Activated T-helper 1 cell treated with anti-CD3 and anti-CD28 coated beads, Interleukin-12 subunit alpha, Interleukin-12 subunit beta, Interleukin-2, Interleukin-4 antibody, amounts not matched to agents 30 ng/mL and 10 ng/mL and 1 ng/mL, durations not matched to agents 14 hours and 24 hours and 36 hours (primary cell): Measurements from ENCODE around the gene BPI. TPM values are rescaled to one million over a fixed set of nuclear protein-coding genes. Genes with fewer than 3 reads are reported as not detected.
"Not testable (repeated sequence)": the region's sequence is repeated elsewhere in the genome, so short reads cannot be mapped to it uniquely, and the experiment has no call there.

Experiments used
- DNase-seq: peaks from one replicate; pipeline ENCODE4 v3.0.0; 2021; ENCODE audit warnings: low spot score
- H3K27ac Mint-ChIP-seq: one replicate; pipeline ENCODE4 v1.8.0; 2021; ENCODE audit warnings: mild to moderate bottlenecking, mixed read lengths
- H3K27me3 Mint-ChIP-seq: one replicate; pipeline ENCODE4 v1.8.0; 2022; ENCODE audit warnings: mild to moderate bottlenecking, moderate library complexity, mixed read lengths; ENCODE audit not compliant: insufficient read depth
- H3K36me3 Mint-ChIP-seq: one replicate; pipeline ENCODE4 v1.8.0; 2021; ENCODE audit warnings: low read depth, mixed read lengths
- H3K4me1 Mint-ChIP-seq: one replicate; pipeline ENCODE4 v1.8.0; 2021; ENCODE audit warnings: low read depth, mixed read lengths
- H3K4me3 Mint-ChIP-seq: one replicate; pipeline ENCODE4 v1.8.0; 2021; ENCODE audit warnings: mild to moderate bottlenecking, moderate library complexity, mixed read lengths
- H3K9me3 Mint-ChIP-seq: one replicate; pipeline ENCODE4 v1.8.0; 2021; ENCODE audit warnings: mixed read lengths
- intact Hi-C: fragments of 100-400 bp; cut with micrococcal nuclease; formaldehyde crosslinking; loops from one replicate; pipeline ENCODE4 v1.15.1; 2024
- total RNA-seq: library from RNA; stranded (reverse); gene quantifications from 2 replicates; pipeline ENCODE4 v1.2.3, GENCODE V29; 2022

BPI gene
- total RNA-seq, 1 donor from 2014 or later, result not detected

- no peak for DNase-seq
- H3K9me3 Mint-ChIP-seq, result no peaks in the 10 kb centered on the region
- no peak overlapping the region for H3K27ac Mint-ChIP-seq
- peaks cover 4% of the 10 kb centered on the region for H3K27me3 Mint-ChIP-seq
- intact Hi-C loops, result no loop called here
- no peaks in the 10 kb centered on the region for H3K4me1 Mint-ChIP-seq
- no peaks in the 10 kb centered on the region for H3K36me3 Mint-ChIP-seq
- no peak overlapping the region for H3K4me3 Mint-ChIP-seq
These were observed 34.9 kb upstream of the BPI start for GRCh38 chr20:38269040-38269439.

DNA sequence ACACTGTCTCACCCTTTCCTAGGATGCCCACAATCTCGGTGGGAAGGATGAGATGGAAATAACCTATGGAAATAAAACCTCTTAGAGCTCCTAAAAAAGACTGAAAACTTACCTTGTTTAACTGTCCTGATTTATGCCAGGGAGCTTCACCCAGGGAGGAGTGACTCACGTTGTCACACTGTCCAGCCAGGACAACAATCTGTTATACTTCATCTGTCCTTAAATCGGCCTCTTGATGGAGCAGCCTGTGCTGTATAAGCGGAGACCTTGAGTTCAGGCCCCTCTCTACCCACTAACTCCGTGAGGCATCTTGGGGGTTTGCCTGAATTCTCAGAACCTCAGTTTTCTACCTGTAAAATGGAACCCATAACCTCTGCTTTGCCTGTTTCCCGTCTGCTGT is 34.2 kb upstream of the BPI start:
- H3K27ac Mint-ChIP-seq, result no peak overlapping the region
- no peaks in the 10 kb centered on the region for H3K4me1 Mint-ChIP-seq
- H3K27me3 Mint-ChIP-seq, result peaks cover 4% of the 10 kb centered on the region
- intact Hi-C loops, result no loop called here
- DNase-seq, result no peak
- H3K9me3 Mint-ChIP-seq, result no peaks in the 10 kb centered on the region
- no peaks in the 10 kb centered on the region for H3K36me3 Mint-ChIP-seq
- no peak overlapping the region for H3K4me3 Mint-ChIP-seq

DNA sequence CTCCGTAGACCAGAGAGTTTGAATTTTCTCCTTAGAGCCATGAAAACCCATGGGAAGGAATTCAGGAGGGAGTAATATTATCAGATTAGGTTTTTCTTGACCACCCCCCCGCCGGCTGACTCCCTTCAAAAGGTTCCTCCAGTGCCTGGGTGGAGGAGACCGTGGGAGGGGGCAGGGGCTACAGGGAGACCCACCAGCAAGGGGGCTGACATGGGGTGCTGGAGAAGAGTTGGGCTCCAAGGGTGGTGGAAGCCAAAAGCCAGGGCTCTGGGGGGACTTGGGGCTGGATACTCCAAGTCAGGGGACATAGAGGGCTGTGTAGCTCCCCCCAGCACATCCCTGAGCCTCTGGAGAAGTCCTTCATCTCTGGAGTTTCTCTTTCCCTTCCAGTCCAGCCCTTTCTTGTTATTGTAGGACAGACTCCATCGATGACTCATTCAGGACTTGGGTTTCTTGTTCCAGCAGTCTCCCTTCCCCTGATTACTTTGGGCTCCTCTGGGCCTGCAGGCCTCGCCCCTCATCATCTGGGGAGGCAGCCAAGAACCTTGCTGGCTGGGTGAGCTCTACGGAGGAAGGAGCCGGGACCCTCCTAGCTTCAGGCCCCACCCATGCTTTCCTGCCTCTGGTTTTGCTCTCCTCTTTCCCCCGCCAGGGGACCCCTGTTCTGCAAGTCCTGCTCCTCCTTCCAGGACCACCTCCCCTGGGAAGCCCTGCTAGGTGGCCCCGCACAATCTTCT is 32.9 kb upstream of the BPI start:
- H3K9me3 Mint-ChIP-seq, result no peaks in the 10 kb centered on the region
- H3K4me3 Mint-ChIP-seq, result no peak overlapping the region
- intact Hi-C loops, result no loop called here
- no peaks in the 10 kb centered on the region for H3K36me3 Mint-ChIP-seq
- H3K27me3 Mint-ChIP-seq, result peaks cover 8% of the 10 kb centered on the region
- no peaks in the 10 kb centered on the region for H3K4me1 Mint-ChIP-seq
- no peak for DNase-seq
- no peak overlapping the region for H3K27ac Mint-ChIP-seq

DNA sequence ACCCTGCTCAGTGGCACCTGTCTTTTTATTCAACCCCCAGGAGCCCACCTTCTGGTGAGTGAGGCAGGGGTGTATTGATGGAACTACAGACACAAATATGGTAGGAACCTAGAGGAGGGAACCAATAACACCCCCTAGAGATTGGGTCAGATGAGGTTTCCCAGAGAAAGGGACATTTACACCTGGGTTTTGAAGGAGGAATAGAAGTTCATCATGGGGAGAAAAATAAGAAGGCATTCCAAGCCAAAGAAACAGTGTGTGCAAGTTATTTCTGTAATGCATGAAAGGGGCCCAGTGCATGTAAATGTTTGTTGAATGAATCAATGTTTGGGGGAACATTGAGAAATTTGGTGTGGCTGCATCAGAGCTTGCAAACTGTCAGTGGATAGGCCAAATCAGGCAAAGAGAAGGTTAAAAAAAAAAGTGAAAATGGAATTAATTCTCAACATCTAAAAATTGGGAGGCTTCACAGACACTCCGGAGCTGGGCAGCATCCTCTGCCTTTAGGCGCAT is 32.3 kb upstream of the BPI start:
- H3K4me1 Mint-ChIP-seq, result no peaks in the 10 kb centered on the region
- peaks cover 7% of the 10 kb centered on the region for H3K27me3 Mint-ChIP-seq
- H3K9me3 Mint-ChIP-seq, result no peaks in the 10 kb centered on the region
- intact Hi-C loops, result no loop called here
- no peak for DNase-seq
- H3K36me3 Mint-ChIP-seq, result no peaks in the 10 kb centered on the region
- no peak overlapping the region for H3K4me3 Mint-ChIP-seq
- H3K27ac Mint-ChIP-seq, result no peak overlapping the region

DNA sequence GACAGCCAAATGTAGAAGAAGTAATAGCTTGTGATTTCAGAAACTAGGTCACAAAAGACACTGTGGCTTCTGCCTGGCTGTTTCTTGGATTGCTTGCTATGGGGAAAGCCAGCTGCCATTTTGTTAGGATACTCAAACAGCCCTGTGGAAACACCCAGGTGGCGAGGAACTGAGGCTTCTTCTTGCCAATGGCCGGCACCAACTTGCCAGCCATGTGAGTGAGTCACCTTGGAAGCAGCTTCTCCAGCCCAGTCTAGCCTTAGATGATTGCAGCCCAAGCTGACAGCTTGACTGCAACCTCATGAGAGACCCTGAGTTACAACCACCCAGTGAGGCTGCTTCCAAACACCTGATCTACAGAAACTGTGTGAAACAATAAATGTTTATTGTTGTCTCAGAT is 31.6 kb upstream of the BPI start:
- Mint-ChIP-seq H3K4me3 (no peak overlapping the region), H3K27ac (no peak overlapping the region), H3K36me3 (no peaks in the 10 kb centered on the region), H3K27me3 (peaks cover 6% of the 10 kb centered on the region), H3K4me1 (no peaks in the 10 kb centered on the region), H3K9me3 (no peaks in the 10 kb centered on the region)
- DNase-seq, result no peak
- intact Hi-C loops, result no loop called here

DNA sequence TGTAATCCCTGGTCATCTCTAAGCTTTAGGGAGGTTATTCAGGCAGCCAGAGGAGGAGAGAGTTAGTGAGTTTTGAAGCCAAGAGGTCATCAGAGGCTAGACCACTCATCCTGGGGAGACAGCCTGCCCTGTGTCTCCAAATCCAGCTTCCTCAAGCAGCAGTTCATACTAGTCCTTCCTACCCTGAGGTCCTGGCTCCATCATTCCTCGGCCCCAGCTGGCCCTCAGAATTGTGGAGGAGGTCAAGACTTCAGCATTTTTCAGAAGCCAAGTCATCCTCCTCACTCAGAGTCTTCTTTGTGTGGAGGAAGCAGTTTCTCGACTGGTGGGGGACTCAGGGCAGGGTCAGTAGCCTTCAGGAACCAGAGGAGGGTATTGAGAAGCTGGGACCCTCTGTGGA is 31.0 kb upstream of the BPI start:
- no peak for DNase-seq
- Mint-ChIP-seq H3K27me3 (peaks cover 6% of the 10 kb centered on the region), H3K4me3 (no peak overlapping the region), H3K9me3 (no peaks in the 10 kb centered on the region), H3K4me1 (no peaks in the 10 kb centered on the region), H3K36me3 (no peaks in the 10 kb centered on the region), H3K27ac (no peak overlapping the region)
- intact Hi-C loops, result no loop called here

DNA sequence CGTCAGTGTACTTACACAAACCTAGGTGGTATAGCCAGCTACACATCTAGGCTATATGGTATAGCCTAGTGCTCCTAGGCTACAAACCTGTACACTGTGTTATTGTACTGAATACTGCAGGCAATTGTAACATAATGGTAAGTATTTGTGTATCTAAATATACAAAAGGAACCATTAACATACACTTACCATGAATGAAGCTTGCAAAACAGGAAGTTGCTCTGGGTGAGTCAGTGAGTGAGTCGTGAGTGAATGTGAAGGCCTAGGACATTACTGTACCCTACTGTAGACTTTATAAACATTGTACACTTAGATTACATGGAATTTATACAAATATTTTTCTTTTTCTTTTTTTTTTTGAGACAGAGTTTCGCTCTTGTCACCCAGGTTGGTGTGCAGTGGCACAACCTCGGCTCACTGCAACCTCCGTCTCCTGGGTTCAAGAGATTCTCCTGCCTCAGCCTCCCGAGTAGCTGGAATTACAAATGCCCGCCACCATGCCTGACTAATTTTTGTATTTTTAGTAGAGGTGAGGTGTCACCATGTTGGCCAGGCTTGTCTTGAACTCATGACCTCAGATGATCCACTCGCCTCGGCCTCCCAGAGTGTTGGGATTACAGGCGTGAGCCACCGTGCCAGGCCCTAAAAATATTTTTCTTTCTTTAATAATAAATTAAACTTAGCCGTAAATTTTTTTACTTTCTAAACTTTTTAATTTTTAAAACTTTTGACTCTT is 28.0 kb upstream of the BPI start:
- no peak for DNase-seq
- Mint-ChIP-seq H3K27me3 (peaks cover 9% of the 10 kb centered on the region), H3K9me3 (no peaks in the 10 kb centered on the region), H3K4me3 (no peak overlapping the region), H3K36me3 (no peaks in the 10 kb centered on the region), H3K4me1 (no peaks in the 10 kb centered on the region), H3K27ac (no peak overlapping the region)
- intact Hi-C loops, result no loop called here

DNA sequence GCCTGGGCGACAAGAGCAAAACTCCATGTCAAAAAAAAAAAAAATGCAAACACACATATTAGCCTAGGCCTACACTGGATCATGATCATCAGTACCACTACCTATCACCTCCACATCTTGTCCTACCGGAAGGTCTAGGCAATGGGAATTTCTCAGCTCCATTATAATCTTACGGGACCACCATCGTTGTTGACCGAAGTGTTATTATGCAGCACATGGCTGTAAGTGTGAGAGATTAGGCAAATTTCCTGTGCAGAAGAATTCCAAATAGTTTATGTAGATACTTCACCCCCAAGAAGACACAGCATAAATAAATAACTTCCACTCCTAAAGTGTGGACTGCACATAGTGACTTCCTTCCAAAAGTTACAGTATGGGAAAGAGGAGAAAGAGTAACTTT is 26.7 kb upstream of the BPI start:
- Mint-ChIP-seq H3K27me3 (peaks cover 11% of the 10 kb centered on the region), H3K27ac (no peak overlapping the region), H3K4me3 (no peak overlapping the region), H3K4me1 (no peaks in the 10 kb centered on the region), H3K9me3 (no peaks in the 10 kb centered on the region), H3K36me3 (no peaks in the 10 kb centered on the region)
- intact Hi-C loops, result no loop called here
- no peak for DNase-seq

GRCh38 chr20:38277691-38278090 is 26.3 kb upstream of the BPI start:
- Mint-ChIP-seq H3K4me1 (no peaks in the 10 kb centered on the region), H3K36me3 (no peaks in the 10 kb centered on the region), H3K9me3 (no peaks in the 10 kb centered on the region), H3K4me3 (no peak overlapping the region), H3K27me3 (peaks cover 11% of the 10 kb centered on the region), H3K27ac (no peak overlapping the region)
- intact Hi-C loops, result no loop called here
- DNase-seq, result no peak

DNA sequence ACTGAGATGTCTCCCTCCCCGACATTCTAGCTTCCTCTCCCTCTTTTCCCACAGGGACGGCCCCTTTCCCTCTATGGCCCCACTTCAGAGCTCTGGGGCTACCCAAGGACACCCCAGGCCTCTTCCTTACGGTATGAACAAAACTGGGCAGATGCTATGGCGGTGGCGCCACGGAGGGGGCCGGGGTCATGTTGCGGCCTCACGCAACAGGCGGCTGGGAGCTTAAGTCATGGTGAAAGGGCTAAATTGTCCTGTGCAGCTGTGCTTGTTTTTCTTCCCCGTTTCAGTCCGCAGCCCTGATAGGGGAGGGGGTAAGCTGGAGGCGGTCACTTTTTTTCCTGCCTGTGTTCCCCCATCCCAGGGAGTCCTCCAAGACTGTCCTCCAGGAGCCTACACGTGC is 25.8 kb upstream of the BPI start:
- Mint-ChIP-seq H3K4me1 (no peaks in the 10 kb centered on the region), H3K4me3 (no peak overlapping the region), H3K36me3 (no peaks in the 10 kb centered on the region), H3K27me3 (peaks cover 11% of the 10 kb centered on the region), H3K9me3 (no peaks in the 10 kb centered on the region), H3K27ac (no peak overlapping the region)
- intact Hi-C loops, result no loop called here
- DNase-seq, result no peak

DNA sequence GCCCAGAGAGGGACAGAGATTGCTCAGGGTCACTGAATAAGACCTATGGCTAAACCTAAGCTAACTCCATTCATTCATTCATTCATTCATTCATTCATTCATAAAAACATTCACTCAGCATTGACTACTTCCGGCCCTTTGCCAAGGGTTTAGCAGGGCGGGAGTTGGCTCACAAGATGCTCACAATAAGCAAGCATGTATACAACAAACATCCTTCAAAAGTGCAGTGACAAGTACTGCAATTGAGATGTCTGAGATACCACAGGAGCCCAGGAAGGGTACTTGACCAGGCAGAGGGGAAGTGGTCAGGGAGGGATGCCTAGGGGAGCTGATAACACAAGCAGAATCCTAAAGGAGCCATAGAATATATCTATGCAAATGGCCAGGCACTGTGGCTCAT is 25.2 kb upstream of the BPI start:
- intact Hi-C loops, result no loop called here
- no peaks in the 10 kb centered on the region for H3K4me1 Mint-ChIP-seq
- no peak overlapping the region for H3K4me3 Mint-ChIP-seq
- no peak for DNase-seq
- peaks cover 13% of the 10 kb centered on the region for H3K27me3 Mint-ChIP-seq
- no peaks in the 10 kb centered on the region for H3K36me3 Mint-ChIP-seq
- H3K9me3 Mint-ChIP-seq, result no peaks in the 10 kb centered on the region
- H3K27ac Mint-ChIP-seq, result no peak overlapping the region

DNA sequence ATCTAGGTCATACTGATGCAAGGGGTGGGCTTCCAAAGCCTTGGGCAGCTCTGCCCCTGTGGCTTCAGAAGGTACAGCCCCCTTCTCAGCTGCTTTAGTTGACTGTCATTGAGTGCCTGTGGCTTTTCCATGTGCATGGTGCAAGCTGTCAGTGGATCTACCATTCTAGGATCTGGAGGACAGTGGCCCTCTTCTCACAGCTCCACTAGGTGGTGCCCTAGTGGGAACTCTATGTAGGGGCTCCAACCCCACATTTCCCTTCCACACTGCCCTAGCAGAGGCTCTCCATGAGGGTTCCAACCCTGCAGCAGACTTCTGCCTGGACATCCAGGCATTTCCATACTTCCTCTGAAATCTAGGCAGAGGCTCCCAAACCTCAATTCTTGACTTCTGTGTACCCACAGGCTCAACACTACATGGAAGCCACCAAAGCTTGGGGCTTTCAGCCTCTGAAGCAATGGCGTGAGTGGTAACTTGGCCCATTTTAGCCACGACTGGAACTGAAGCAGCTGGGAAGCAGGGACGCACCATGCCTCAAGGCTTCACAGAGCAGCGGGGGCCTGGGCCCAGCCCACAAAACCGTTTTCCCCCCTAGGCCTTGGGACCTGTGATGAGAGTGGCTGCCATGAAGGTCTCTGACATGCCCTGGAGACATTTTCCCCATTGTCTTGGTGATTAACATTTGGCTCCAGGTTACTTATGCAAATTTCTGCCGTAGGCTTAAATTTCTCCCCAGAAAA is 22.6 kb upstream of the BPI start:
- H3K4me1 Mint-ChIP-seq, DNase-seq, H3K27me3 Mint-ChIP-seq, H3K27ac Mint-ChIP-seq, H3K4me3 Mint-ChIP-seq, H3K9me3 Mint-ChIP-seq, H3K36me3 Mint-ChIP-seq, intact Hi-C loops: not testable (repeated sequence)

GRCh38 chr20:38283236-38283635 is 20.7 kb upstream of the BPI start:
- H3K4me1 Mint-ChIP-seq, result no peaks in the 10 kb centered on the region
- no peak for DNase-seq

More at GRCh38 chr20:38283236-38283635, 20.7 kb upstream of the BPI start:
- Mint-ChIP-seq H3K27me3 (peaks cover 12% of the 10 kb centered on the region), H3K4me3 (no peak overlapping the region), H3K27ac (no peak overlapping the region), H3K9me3 (no peaks in the 10 kb centered on the region), H3K36me3 (no peaks in the 10 kb centered on the region)
- intact Hi-C loops, result no loop called here
